Femur (tissue), 1 donor: ENCODE data around the gene RAD50.
A peak's percentile ranks its signal among the peaks of the same experiment; 100 is the strongest.

Experiments
- DNase-seq: peaks from one replicate; pipeline ENCODE4 v3.0.0-alpha.2; 2017

RAD50 gene

DNA sequence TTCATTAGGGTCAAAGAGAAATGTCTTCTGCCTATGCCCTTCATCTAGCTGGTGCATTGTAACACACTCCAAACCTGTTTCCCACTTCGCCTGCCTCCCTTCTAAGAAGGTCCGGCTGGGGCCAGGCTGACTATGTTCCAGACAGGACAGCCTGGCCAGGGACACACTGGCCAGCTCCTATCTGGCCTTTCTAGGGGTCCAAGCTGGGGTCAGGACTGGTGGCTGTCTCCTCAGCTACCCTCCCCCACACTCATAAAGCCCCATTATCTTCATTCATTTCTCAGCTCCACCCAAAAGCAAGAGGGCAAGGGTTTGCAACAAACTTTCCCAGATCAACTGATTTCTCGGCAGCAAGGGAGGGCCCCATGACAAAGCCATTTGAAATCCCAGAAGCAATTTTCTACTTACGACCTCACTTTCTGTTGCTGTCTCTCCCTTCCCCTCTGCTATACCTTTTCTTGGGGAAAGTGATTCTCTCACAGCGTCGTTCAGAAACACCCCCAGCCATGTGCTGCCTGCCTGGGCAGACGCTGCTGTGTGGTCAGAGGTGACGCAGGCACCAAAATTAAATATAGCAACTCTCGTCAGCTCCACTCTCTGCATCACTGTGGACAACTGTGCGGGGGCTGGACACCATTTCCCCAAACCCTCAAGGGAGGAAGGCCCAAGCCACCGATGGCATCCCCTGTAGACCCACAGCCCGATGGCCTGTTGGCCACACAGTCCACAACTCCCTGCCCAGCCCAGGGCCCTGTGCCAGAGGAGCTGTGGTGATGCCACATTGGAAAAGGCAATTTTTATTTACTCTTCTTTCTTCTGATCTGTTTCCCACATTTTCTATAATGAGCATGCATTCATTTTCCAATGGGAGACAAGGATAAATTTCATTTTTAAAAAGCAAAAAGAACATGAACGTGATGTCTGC is 107.3 kb downstream of the RAD50 start:
- DNase-seq = peak; percentile 58

DNA sequence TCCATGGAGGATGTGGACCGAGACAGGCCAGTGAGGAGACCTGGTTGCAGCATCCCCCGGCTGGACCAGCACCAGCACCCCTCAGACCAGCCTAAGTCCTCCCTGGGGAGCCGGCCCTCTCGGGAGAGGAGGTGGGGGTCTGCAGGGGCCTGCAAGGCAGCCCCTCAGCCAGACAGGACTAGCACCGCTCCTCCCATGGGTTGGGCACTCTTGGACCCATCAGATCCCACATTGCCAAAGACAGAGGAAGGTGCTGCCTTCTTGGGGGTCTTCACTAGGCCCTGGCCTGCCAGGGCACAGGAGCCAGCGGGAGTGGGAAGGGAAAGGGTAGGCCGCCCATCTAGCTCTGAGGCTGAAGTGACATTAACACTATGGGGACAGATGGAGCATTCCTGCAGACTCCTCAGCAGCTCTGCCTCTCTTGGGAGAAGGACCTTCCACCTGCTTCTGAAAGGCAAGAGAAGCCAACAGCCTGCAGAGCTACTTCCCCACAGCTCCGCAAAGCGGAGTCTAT is 108.0 kb downstream of the RAD50 start:
- DNase-seq = no peak

DNA sequence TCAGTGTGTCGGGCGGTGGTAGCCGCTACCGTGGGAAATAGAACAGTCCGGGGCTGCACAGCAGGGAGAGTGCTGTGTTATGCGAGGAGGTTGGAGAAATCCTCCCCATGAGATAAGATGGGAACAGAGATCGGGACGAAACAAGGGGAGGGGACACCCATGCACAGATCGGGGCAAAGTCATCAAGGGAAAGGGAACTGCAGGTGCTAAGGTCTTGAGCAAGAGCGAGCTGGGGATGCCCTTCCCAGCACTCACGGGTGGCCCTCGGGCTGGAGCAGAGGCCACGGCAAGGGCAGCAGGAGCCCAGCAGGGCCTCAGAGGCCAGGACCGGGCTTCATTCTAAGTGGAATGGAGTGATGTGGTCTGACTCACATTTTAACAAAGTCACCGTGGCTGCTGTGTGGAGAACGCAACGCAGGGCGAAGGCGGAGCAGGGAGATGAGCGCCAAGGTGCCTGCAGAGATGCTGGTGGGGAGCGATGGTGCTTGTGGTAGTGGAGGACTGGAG is 108.8 kb downstream of the RAD50 start:
- no peak for DNase-seq

DNA sequence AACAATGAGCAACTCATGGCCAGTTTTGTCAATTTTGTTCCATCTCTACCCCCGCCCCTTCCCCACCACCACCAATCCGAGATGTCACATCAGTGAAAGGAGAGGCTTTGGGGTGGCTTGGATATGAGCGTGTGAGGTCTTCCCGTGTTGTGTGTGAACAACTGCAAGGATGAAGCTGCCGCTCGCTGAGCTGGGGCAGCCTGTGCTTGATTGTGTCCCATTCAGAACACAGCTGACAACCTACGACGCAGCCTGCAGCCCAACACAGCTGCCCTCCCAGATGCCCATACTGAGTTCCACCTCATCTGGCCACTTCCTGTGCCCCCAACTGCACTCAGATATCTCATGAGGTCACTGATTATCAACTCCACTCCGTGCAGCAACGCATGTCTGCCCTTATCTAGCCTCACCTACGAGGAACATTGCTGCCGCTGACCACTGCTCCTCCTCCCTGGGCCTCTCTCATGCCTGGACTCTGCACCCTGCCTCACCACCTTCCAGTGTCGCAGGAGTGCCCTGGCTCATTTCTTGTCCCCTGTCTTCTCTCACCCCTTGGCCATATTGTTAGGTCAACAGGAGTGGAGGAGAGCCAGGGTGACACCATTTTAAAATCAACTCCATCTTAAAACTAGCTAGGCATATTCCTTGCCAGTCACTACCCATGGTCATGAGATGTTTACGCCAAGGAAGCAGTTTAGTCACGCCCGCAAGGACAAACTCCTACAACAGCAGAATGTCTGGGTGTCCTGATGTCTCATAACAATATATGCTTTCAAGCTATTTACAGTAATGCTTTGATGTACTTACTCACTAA is 109.7 kb downstream of the RAD50 start:
- DNase-seq = no peak

DNA sequence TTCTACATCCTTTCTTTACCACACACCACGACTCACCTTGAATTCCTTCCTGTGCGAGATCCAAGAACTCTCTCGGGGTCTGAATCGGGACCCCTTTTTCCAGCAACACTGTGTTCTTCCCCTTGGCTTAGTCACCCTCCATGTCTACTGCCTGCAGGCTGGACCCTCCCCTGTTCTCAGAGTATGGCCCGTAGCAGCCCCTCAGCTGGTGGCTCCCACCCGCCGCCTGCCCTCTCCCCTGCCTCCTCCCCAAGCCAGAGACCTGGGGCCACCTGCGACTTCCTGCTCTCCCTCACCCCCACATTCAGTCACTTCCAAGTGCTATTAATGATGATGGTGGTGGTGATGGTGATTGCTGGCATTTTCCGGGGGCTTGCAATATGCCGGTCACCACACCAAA is 110.5 kb downstream of the RAD50 start:
- no peak for DNase-seq

DNA sequence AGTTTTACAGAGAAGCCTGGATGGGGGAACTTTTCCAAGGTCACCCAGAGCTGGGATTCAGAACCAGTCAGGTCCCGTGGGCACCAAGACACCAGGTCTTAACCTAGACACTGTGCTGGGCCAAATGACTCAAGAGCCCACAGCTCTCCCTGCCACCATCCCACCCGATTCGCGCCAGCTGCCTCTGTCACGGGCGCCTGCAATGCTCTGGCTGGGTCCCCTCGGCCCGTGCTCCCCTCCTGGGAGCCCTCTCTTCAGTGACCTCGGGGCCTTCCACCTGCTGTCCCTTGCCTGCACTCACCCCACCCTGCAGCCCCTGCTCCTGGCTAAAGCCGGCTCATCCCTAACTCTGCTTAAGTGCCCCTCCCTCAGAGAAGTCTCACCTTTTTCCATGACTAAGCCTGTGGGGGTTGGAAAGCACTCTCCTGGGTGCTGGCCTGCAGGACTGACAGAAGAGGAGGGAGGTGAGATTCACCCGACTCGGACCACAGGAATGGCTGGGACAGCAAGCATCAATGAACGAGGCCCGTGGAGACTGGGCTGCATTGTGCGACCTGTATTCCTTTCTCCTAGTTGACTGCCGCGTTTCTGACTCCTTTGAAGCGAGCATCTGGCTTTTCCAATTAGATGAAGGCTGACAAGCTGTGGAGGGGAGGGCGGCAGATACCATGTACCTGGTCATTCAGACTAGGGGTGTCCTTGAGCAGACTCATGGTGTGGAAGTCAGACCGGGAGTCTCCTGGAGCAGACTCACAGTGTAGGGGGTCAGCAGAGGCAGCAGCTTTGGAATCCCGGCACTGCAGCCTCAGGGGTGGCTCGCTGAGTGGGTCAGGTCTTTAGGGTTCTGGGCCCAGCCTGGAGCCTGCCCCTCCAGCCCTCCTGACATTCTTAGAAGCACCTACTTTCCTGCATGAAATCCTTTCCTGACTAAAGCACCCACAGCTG is 111.3 kb downstream of the RAD50 start:
- no peak for DNase-seq

DNA sequence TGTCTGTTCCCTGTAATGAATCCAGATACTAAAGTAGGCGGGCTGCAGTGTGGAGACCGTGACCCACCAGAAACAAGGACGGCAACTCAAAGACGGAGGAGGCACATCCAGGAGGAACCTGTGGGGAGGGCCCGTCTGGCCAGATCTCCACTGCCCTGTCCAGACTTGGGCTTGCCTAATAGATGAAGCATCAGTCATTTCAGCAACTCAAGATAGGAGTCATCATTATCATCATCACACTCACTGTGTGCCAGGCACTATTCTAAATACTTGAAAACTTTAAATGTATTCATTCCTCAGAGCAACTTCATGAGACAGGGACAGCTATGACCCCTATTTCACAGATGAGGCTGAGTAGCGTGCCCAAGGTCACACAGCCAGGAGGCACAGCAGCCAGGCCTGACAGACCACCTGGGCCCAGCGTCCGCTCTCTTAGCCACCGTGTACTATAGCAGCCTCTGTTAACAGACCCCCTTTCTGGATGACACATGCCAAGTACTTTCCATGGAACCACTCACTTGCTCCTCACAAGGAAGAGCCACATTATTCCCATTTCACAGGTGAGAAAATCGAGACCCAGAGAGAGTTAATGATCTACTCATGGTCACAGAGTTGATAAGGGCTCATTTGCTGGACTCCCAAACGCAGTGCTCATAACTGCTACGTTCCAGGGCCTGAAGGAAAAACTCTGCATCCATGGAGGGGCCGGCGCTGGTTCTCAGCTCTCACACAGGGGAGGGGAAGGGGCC is 112.1 kb downstream of the RAD50 start:
- DNase-seq = no peak

DNA sequence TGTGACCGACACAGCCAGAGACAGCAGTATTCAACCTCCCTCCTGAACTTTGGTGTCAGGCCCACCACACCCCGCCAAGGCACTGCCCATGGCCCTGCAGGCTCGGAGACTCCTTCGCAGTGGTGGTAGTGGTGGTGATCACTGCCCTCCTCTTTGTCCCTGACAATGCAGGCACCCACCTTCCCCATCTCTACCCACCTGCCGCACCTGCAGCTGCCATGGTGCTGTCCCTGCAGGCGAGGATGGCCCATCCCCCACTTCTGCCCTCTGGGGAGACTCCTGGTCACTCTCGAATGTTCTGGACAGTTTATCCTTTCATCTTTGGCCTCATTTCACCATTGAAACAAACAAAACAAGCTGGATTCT is 112.7 kb downstream of the RAD50 start:
- DNase-seq = no peak

DNA sequence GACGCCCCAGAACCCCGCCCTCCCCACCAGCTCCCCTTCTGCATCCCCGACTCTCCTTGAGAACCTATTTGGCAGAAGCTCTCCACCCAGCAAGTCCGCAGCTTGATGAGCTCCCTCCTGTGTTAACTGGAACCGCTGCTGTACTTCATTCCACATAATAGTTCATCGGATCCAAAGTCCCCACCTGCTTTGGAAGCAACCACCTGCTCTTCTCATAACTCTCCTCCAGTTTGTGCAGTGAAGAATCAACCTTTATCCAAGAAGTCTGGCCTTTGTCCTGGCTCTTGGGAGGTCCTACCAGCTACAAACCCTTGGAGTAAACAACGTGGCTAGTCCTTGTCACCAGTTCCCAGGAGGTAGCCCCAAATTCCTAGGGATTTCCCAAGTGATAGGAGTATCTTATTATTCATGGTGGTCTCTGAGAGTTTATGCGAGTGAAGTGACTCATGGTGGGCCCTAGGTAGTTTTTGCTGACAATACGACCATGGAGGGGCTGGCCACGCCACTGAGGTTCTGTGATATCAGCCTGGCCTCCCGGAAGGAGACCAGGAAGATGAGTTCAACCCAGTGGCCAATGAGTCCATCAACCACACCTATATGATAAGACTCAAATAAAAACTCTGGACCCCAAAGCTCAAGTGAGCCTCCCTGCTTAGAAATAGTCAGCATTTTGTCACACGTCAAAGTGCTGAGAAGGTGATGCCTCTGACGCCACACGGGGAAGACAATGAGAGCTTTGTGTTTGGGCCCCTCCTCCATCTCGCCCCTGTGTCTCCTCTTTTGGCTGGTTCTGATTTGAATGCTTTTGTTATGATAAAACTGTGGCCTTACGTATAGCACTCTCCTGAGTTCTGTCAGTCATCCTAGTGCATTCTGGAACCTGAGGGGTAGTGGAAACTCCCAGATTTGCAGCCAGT is 113.4 kb downstream of the RAD50 start:
- no peak for DNase-seq

DNA sequence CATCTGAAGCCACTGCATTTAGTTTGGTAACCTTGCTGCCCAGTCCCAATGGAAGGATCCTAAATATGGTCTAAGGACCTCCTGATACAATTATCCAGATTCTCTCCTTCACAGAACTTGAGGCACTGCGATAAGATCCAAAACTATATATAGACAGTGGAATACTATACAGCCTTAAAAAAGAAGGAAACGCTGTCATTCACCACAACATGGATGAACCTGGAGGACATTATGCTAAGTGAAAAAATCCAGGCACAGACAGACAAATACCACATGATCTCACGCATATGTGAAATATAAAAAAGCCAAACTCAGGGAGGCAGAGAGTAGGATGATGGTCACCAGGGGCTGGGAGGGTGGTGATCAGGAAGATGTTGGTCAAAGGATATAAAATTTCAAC is 114.2 kb downstream of the RAD50 start:
- DNase-seq = no peak

DNA sequence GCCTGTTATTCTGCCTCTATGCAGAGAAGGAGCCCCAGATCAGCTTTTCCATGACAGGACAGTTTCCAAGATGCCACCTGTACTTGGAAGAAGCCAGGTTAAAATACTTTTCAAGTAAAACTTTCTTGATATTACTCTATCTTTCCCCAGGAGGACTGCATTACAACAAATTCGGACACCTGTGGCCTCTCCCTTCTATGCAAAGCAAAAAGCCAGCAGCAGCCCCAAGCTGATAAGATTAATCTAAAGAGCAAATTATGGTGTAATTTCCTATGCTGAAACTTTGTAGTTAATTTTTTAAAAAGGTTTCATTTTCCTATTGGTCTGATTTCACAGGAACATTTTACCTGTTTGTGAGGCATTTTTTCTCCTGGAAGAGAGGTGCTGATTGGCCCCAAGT is 116.7 kb downstream of the RAD50 start:
- no peak for DNase-seq

DNA sequence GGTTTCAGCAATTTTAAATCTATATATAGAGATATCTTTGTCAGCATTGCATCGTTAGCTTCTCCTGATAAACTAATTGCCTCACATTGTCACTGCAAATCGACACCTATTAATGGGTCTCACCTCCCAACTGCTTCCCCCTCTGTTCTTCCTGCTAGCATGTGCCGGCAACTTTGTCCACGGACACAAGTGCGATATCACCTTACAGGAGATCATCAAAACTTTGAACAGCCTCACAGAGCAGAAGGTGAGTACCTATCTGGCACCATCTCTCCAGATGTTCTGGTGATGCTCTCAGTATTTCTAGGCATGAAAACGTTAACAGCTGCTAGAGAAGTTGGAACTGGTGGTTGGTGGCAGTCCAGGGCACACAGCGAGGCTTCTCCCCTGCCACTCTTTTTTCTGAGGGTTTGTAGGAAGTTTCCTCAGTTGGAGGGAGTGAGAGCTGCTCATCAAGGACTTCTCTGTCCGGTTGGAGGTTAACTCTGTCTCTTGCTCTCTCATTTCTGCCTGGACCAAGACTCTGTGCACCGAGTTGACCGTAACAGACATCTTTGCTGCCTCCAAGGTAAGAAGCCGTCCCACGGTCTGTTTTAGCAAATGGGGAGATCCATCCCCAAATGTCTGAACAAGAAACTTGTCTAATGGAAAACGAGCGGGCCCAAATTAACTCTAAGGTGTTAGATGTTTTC is 117.3 kb downstream of the RAD50 start, which contains the start of gene IL4:
IL4 (plus strand) TSS at position 51 of the 692 bp plus-strand sequence; CDS start at position 113, 62 bp downstream.
- DNase-seq = no peak

DNA sequence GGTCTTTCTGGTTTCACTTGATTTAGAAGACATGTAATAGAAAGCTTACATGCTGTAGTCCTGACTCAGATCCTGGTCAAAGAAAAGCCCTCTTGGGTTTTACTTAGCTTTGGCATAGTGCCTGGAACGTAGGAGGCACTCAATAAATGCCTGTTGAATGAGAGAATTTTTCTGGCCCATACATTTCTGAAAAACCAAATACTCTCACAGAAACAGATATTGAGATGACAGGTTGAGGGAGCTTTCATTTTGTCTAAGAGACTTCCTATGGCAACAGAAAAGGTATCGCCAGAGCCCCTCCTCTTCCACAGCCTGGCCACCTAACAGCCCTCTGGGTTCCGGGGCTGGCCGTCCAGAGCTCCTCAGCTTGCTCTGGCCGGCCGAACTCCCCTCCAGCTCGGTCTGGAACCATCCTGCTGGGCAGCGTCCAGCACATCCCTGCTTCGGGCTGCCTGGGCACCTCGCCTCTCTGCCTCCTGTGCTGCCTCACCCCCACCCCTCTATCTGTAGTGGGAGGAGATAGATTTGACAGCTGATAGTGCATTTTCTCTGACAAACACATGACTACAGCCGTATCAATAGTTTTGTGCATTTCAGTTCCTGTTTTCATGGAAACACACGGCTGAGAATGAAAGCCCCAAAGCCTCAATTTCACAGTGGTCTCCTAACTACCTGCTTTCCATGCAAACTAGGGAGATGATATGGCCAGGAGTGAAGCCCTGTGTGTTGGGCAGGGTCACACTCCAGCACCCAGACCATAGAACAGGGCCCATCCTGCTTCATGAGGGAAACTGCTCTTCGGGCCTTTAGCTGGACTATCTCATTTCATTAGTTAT is 118.1 kb downstream of the RAD50 start:
- no peak for DNase-seq

DNA sequence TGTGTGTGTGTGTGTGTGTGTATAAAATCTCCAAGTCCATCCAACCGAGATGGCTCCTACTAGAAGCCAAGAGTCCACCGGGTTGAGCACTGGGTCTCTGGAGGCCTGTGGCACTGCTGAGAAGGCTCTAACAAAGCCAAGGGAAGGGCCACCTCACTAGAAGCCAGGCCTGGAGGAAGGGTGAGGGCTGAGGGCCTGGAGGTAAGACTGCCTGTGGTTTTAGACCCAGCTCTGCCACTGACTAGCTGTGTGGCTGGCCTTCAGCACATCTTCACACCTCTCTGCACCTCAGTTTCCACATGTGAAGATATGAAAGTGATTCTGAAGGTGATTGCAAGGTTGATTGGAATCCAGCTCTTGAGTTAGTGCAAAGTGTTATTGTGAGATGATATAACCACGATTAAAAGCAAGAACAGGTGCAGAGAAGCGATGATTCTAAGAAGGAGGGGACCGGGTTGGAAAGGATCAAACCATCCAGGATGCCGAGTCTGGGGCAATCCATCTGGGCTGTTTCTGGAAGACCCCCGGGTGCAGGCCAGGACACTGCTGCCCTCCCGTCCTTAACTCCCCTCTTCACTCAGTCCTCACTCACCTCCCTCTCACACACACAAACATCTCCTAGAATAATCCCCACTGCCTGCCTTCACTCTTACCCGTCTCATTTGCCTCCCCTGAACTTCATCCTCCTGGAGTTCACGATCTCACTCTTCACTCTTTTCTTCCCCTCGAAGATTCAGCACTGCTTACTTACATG is 119.3 kb downstream of the RAD50 start:
- no peak for DNase-seq

DNA sequence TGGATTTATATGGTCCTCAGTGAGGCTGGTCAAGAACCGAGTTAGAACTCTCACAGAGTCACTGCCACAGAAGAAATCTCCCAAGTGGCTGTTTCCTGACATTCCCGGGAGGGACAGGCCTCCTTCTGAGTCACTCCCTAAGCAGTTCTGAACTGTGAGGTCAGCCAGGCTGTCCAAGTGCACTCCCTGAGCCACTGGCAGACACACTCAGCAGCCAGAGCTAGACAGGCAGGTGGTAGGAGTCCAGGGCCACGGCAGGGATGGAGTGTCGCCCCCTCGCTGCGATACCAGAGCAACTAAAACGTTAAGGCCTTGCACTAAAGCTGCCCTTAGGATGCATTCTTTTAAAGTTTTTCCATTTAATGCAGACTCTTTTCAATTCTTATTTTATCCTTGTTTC is 120.4 kb downstream of the RAD50 start:
- no peak for DNase-seq

DNA sequence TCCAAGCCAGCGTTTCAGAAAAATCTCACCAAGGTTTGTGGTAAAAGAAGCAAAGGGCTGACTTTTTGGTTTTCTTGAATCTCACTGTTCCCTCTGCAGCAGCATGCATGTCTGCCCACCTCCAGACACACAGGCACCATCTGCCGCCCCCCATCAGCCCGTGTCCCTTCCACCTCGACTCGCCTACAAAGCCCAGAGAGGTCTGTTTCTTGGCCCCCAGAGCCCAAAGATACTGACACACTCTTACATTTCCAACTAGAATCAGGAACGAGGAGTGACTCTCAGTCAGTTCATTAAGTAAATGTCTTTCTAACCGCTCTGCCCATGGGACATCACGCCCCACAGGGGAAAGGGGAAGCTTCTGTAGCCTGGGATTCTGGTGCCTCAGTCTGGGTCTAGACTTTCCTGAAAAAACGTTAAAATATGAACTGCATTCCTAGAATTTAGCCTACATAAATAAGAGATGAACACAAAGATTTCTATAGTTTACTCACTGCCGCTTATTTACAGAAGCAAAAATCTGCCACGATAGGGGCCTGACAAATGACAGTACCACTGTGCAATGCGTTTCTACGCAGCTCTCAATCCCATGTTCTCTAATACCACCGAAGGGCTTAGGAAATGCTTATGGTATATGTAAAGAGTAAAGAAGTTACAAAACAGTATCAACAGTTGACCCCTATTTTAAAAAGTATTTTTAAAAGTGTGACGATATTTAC is 121.1 kb downstream of the RAD50 start:
- no peak for DNase-seq

DNA sequence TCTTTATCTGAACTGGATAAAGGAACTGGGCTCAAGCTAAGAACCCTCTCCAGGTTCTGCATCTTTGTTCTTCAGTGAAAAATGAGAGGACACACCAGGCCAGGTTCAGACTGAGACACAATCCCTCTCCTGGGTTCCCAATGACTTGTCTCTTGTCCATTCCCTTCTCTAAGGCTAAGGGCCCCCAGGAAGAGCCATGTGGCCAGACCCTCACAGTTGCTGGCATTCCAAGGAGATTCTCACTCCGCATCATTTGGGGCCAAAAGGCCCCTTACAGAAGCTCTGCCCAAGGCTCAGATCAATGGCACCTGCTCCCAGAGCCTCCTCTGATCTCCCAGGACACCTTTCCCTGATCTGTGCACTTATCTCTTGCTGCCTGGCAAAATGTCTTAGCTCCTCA is 122.0 kb downstream of the RAD50 start:
- no peak for DNase-seq
